Inflammatory macrophage (primary cell): Measurements from ENCODE around the gene ARID1B.

Experiments used
- DNase-seq, 2 donors: peaks; one replicate each; pipeline ENCODE4 v3.0.0-alpha.2; 2020 to 2022

The ARID1B gene

DNA sequence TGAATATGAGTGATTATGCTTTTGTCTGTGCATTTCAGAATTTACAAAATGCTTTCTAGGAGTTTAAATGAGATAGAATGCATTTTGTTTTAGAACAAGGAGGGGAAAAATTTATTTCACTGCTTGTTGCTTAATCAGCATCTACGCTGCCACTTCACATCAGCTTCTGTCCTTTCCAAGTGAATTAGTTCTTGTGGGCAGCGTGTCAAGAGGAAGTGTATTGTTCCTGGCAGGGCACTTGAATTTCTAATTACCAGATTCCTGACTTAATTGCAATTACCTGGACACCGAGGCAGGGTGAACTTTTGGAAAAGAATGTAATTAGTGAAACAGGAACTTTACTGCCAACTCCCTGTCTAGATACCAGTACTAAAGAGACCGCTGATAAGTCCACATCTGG lies 282.6 kb downstream of the ARID1B start:
- DNase-seq, result no peak

DNA sequence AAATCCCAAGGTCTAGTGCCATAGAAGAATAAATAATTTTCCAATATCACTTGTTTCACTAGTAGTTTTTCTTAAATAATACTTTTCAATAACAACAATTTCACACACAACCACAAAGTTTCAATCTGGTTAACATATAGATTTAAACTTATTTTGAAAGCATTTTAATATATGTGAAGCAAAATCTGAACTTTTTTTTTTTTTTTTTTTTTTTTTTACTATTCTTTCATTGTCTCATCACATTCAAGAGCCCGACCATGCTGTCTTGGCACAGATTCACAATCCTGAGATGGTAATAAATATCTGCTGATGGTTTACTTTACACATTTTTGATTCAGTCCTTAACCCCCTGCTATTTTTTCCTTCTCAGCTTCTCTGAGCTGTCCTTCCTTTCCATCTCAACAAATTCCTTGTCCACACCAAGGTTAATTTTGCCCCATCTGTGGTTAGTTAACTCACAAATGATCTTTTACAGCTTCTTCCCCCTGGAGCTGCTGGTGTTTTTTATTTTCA lies 283.3 kb downstream of the ARID1B start:
- no peak for DNase-seq

DNA sequence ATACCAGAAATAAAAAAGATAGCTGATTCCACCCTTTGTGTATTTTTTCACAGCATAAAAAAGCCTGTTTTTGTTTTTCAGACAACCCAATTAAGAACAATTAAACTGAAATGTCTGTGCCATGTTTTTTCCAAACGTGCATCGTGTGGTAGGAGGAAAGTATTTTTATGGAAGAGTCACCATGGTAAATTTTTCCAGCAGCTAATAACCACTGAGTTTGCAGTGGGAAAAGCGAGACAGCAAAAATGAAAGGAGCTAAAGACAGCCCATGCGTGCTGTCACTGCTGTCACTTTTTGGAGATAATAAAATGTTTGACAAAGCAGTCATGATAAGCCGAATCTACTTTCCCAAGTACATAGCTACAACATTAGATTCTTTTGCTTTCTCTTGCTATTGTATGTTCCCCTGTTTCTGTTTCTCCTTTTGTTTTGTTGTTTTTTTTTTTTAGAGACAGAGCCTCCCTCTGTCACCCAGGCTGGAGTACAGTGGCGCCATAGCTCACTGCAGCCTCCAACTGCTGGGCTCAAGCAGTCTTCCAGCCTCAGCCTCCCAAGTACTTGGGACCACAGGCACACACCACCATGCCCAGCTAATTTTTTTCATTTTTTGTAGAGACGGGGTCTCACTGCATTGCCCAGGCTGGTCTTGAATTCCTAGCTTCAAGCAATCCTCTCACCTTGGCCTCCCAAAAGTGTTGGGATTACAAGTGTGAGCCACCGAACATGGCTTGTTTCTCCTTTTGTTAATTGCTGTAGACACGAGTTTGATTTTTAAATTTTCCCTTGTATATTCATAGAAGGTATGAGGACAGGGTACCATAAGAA lies 284.8 kb downstream of the ARID1B start:
- DNase-seq, result no peak

DNA sequence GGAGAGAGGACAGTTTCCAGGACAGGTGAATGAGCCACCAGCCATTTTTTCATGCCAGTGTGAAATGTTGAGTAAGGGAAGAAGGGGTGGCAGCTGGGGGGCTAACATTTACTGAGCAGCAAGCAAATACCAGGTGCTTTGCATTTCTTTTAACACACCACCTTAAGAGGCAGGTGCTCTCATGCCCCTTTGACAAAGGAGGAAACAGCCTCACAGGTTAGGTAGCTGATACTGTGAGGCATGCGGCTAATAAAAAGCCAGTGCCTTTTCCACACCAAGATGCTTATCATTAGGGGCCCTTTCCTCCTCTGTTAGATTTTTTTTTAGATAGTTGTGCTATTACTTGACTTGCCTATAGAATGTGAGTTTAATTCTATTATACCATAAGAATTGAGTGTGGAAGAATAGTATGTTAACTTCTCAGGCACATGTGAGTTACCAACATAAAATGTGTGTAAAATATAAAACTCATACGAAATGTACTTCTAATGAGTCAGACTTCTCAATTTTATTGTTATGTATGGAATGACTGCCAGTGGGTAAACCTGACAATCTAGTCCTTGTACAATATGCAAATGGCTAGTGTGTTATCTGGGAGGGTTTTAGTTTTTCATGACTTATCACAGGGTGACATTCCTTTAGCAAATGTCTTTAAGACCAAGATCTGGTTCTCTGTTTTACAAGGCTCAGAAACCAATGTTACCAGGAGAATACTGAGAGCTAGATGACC lies 286.2 kb downstream of the ARID1B start:
- no peak for DNase-seq

DNA sequence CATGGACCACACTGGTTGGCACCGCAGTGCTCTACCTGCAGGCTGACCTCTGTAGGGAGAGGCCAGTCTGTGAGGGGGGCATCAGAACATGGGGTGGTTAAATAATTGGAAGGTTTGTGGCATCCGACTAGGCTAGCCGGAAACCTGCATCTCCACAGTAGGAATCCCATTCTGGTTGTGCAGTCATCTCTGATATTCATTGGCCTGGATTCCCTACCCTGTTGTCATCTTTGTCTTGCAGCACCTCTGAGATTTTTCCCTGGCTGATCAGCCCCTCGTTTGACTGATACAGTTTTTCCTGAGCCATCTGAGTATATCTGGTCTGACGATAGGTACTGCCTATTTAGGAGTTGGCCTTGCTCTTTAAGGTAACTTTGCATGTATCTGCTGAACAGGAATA lies 286.7 kb downstream of the ARID1B start:
- no peak for DNase-seq

DNA sequence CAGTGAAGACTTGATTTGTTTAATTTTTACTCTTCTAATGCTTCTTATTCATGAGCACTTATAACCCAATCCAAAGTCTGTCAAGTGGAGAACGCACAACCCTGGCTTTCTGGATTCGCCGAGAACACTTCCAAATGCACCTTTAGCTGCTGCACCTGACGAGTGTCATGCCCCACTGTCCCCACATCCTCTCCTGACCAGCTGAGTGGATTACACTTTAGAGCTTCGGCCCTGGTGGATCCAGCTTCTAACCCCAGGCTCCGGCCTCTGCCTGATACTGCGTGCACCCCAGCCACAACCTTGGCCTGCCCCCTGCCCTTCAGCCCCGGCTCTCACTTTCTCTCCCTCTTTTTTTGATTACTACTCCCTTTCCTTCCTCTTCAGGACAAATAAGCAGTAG lies 287.3 kb downstream of the ARID1B start:
- no peak for DNase-seq

DNA sequence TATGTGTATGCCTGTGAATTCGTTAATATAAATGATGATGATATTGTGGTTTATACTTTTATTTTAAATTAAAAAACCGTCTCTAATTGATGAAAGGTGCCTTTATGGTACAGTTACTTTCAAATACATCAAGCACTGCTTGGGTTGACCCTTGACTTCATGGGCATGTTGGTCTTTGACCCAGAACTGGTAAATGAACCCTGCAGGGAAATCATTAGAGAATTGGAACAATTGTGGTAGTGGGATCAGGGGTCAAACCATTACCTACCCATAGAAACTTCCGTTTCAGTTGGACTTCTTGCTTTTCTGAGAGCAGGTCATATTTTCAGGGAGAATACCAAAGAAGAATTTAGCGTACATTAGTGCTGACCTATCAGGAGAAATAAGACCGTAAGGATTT lies 288.2 kb downstream of the ARID1B start:
- DNase-seq, result no peak

DNA sequence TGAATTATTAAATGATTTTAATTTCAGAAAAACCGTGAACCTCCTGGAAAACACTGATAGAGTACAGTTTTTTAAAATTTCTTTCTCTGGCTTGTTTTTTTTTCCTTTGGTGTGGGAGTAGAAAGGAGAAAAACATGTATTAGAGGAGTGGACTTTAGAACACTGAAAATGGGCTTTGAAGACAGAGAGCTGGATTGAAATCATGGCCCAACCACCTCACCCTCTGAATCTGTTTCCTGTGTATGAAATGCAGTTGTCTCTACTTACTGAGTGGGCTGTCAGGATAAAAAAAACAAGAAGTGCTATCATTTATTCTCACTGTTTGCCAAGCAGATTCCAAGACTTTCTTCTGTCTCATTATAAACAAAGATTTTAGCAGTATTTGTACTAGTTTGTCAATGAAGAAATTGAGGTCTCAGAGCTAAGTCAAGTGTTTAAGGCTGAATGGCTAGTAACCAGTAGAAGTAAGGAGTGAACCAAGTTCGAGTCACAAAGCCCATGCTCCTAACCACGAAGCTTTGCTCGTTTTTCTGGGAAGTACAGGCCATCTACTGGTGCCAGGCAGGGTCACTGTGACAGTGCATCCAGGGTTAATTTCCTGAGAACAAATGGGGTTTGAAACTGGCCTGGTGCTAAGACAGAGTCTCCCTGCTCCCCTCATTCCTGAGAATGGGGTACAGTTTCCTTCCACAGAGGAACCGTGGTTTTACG lies 289.8 kb downstream of the ARID1B start:
- DNase-seq, result peak; percentile 6 to 29

DNA sequence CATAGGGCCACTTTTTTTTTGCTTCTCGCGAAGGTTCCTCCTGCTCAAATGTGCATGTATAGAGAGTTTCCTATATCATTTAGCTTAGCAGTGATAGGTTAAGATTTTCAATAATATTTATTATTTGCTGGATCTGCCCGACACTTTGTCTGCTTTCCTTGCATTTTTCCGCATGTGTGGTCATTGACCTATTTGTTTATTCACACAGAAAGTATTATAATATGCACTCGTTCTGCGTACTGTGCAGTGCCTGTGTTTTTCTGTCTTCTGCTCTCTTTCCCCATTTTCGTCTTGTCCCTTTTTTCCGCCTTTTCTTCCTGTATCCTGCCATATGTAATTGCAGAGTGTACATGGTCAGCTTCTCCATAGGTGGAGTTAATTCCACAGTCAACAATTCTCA lies 290.3 kb downstream of the ARID1B start:
- DNase-seq, result no peak

DNA sequence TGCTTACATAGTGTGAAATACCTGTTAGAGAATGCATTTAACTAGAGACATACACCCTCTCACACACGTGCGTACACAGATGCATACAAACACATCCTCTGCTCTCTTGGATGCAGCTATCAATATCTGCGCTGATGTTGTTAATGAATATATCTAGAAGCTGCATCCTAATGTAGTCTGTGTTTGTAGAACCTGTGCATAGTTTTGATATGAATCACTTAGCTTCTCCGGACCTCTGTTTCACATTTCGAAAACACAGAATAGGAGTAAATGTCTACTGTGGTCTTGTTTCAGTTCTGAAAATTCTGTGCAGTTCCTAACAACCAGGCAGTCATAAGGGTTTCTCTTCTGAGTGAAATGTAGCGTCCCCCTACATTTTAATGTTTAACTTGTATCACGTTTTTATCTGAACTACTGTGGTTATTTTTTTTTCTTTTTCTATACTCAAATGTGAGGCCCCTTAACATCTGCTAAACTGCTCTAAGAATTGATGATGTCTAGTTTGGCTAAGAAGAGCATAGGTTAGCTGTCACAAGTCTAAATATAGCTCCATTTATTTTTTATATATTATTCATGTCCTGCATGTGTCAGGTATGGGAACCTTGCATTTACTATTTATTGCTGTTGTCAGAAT lies 291.6 kb downstream of the ARID1B start:
- no peak for DNase-seq

DNA sequence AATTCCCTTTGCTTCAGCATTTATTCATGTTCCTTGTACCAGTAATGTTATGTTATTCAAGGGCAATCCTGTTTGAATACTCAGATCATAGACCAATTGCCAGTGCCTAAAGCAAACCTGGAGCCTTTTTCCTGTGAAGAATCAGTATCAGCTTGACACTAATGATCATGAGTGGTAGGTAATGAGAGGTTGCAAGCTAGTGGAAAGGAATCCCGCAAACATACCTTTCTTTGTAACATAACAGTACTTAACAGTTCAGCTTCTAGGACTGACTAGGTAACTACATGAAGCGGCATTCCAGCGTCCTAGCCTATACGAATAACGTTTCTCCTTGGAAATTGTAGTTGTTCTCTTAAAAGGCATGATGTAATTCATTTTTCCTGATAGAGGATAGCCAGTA lies 292.4 kb downstream of the ARID1B start:
- DNase-seq, result no peak

DNA sequence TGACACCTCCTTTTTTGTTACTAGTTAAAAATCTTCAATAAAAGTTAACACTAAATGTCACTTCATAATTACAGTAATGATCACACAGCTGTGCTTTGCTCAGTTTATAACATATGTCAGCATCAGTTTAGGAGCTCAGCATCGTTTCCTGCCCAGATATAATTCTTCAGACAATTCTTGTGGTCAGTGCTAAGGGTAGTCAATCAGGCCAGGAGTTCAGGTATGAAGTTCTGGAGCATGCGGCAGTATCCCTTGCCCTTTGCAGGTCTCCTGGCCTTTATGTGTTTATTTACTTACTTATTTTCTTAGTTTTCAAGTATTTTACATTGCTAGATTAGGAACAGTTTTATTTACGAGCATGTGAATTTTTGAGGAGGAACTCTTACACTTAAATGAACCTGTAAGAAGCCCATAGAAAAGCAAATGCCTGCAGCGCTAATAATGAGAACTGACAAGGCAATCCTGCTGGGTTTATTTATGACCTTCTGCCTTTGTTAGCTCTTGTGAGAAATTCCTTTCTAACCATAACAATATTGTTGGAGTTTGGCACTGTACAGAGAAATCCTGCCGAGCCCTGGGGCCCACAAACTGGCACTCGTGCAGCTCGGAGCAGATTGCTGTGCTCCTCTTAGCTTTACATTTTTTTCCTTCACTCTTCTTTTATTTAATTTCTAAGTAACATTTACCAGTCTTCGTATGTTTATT lies 293.4 kb downstream of the ARID1B start:
- no peak for DNase-seq

DNA sequence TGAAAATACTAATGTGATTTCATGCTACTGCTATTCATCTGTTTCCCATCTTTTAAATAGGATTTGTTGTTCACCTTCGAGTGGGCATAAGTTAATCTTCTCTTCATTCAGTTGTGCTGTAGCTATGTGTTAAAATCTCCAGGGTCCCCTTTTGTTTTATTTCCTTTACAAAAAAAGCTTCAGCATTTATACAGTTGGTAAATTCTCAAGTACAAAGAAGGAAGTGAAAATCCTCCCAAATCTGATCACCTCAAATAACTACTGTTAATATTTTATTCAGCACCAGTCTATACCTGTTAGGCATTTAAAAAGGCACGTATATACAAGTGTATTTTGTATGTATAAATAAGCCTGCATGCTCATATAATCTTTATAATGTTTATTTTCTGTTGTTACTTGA lies 294.9 kb downstream of the ARID1B start:
- no peak for DNase-seq

DNA sequence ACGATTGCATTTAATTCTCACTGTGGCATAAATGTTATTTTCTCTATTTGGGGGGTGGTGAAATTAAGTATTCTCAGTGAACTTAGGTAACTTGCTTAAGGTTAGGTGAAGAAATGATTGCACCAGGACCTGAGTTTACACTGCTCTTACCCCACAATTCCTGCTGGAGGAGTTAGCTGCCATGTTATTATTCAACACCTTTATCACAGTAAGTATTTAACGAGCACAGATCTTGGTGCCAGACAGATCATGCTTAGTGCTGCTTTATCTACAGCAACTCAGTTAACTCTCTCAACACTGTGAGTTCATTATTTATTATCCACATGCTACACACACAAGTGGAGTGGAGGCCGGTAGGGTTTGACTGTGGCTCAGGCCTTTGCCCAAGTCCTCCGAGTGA lies 296.4 kb downstream of the ARID1B start:
- no peak for DNase-seq

DNA sequence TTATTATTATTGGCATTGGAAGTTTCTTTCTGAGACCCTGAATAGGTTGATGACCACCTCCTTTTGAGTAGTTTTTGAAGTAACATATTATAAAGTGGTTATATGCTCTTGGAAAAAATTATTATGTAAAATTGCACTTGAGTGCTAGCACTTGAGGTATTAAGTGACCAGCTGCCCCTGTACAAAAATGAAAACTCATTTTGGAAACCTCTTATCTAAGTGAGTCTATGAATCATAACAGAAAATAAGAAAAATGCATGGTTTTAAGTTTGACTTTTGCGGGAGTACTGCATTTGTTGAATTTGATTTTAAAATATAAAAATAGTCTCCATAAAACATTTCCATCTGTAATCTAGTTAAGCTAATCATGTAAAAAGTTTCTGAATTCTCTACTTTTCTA lies 297.8 kb downstream of the ARID1B start:
- DNase-seq, result no peak

DNA sequence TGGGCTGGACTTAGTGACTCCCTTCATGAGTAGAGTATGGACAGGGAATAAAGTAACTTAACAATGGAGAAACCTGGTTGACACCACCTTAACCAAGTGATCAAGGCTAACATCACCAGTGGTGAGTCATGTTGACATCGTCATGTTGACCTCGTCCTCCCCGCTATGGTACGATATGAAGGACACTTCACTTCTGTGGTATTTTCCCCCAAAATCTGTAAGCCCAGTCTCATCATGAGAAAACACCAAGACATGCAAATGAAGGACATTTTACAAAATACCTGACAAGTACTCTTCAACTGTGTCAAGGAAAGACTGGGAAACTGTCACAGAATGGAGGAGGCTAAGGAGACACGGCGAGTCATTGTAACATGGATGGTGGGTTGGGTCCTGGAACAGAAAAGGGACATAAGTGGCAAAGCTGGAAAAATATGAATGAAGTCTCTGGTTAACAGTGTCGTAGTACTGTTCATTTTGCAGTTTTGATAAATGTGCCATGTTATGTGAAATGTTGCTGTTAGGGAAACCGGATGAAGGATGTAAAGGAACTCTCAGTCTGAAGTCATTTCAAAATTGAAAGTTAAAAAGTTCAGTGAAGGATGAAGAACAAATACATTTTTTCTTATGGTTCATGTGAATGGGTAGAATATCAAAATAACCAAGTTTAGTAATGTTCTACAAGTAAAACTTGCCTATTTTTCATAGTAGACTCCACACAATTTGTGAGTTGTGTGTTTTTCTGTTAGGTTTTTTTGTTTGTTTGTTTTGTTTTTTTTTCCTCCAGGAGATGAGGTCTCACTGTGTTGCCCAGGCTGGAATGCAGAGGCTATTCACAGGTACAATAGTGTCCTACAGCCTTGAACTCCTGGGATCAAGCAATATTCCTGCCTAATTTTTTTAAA lies 298.6 kb downstream of the ARID1B start:
- no peak for DNase-seq

DNA sequence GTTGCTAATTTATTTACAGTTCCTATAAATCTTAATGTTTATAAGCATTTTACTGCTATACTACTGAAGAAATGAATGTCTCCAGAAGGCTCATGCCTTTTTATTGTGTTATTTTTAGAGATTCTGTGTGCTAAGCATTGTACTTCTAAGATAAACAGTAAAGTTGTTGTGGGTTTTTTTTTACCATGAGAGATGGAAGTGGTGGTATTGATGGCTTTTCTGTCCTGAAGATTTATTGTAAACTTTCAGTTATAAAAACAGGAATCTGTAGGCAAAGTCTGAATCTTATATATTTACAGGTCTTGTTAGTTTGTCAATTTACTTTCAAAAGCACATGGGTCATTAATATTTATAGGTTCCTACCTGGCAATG lies 299.3 kb downstream of the ARID1B start:
- DNase-seq, result no peak

DNA sequence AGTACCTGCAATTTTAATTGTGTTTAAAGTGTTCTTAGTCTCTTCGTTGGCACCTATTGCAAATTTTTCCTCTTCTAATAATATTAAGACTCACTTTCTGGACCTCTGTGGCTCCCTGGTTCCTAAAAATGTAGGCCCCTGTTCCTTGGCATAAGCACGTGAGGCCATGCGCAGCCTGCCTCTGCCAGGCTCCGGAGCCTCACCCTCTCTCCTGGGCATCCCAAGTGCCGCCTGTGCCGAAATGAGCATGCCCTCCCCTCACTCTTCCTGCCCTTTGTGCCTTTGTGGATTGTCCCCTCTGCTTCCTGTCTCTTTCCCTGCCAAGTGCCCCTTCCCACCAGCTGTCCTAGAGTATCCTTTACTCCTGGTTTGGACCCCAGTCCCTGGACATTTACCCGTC lies 300.1 kb downstream of the ARID1B start:
- DNase-seq, result no peak

DNA sequence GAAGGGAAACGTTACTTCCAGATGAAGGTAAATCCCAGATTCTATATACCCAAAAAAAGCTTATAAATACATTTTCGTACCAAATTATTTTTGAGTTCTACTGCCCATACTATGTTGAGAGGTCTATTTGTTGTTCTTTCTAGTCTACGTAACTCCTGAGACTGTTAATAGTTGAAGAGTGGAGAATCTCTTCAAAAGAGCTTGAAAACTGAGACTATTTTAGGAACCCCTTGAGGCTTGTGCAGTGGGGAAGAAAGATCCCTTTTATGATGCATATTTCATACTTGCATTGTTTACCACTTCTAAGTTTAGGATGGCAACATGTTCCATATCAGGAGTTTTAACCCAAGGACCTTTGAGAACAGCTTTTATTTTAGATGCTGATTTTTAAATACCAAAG lies 301.1 kb downstream of the ARID1B start:
- DNase-seq, result no peak

DNA sequence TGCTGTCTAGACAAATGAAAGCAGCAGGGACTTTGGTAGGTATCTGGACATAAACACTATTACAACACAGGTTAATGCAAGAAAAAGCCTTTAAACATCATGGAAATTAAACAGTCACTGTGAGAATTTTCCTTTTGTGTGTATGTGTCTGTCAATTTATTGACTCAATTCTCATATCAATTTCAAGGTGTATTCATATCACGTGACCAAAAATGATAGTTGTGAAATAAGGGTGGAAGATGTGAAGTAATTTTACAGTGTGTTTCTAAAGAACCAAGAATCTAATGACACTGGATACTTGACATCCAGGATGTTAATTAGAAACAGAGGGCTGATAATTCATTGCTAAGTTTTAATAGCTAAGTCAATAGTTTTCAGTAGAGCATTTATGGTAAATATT lies 302.1 kb downstream of the ARID1B start:
- DNase-seq, result no peak

DNA sequence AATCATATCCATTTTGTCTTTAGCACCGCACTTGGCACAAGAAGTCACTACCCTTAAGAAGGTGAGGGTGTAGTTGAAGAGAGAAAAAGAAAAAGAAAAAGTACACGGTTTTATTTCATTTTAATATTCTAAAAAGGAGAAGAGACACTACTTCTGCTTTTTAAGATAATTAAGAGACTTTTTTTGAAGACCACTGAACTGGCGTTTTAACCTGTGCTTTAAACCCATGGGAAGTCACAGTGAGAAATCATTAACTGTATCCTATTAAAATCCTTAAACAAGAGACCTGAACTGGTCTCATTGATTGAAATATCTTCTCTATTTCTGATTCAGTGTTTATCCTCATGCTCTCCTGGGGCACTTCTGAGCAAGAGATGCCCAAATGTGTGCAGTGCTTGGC lies 302.6 kb downstream of the ARID1B start:
- no peak for DNase-seq
